ENCODE results near the gene RNF150. TPM values are rescaled to one million over a fixed set of nuclear protein-coding genes. Genes with fewer than 3 reads are reported as not detected.

The RNF150 gene
- total and polyA plus RNA-seq, 2 of the 8 experiments (the other 6 are each of a cell fraction or from before 2014, with no cell fraction given), result 3.4 to 4.8 TPM

DNA sequence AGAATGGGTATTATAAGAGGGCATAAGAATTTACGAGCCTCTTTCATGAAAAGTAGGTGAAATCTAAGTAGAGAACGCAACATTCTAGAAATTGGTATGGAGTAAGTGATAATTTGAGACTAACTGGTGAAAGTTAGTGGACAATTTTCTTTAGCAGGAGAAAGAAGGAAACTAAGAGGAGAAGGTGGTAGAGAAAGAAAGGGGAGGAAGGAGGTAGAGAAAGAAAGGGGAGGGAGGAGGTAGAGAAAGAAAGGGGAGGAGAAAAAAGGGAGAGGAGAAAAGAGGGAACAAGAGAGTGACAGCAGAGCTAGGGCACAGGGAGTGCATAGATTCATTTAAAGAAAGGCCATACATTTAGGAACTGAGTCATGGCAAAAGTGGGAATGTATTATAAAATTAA, 94.1 kb downstream of the RNF150 start:
- Histone ChIP-seq H4K5ac (ENCODE audit: insufficient read length, low read depth, low read length) (no peak overlapping the region), H3K23me2 (ENCODE audit: low read depth, low read length) (no peaks in the 10 kb centered on the region), H3K18ac (ENCODE audit: extremely low read depth, low read length) (no peak overlapping the region), H3K4me3 (ENCODE audit: extremely low read depth in 1 of 4, insufficient read depth in 2 of 4, low read depth in 3 of 4, low read length in 4 of 4) (no peak overlapping the region), H2BK5ac (ENCODE audit: low read depth, low read length) (no peak overlapping the region), H3K9me3 (ENCODE audit: insufficient read depth in 2 of 2, low read depth in 1 of 2, low read length in 1 of 2) (no peaks in the 10 kb centered on the region), H3K27ac (ENCODE audit: low read depth, low read length) (no peak overlapping the region), H3K56ac (replicated peaks; ENCODE audit: insufficient read length, low read depth, low read length) (no peak overlapping the region), H3K79me2 (ENCODE audit: control insufficient read depth in 1 of 2, insufficient read depth in 2 of 2, low read length in 2 of 2) (no peaks in the 10 kb centered on the region), H2AFZ (ENCODE audit: low read length) (no peak overlapping the region), H2BK120ac (replicated peaks; ENCODE audit: low read depth, low read length) (no peak overlapping the region), H2BK15ac (ENCODE audit: low read length) (no peak overlapping the region), H3K9ac (replicated peaks in 1 of 4; ENCODE audit: extremely low read depth in 1 of 4, low read depth in 3 of 4, low read length in 3 of 4) (no peak overlapping the region), H2BK12ac (ENCODE audit: low read depth, low read length) (no peak overlapping the region), H3K36me3 (ENCODE audit: control insufficient read depth in 2 of 4, insufficient read depth in 4 of 4, low read length in 3 of 4) (no peaks in the 10 kb centered on the region), H2AK5ac (ENCODE audit: low read depth, low read length) (no peak overlapping the region), H4K8ac (ENCODE audit: extremely low read depth, insufficient read depth, low read length) (no peak overlapping the region), H3K4me1 (replicated peaks in 1 of 4; ENCODE audit: control insufficient read depth in 3 of 4, insufficient read depth in 4 of 4, low read length in 3 of 4) (no peaks in the 10 kb centered on the region), H3K4ac (replicated peaks; ENCODE audit: insufficient read length, low read depth, low read length) (no peak overlapping the region), H4K91ac (replicated peaks; ENCODE audit: insufficient read length, low read length) (no peak overlapping the region), H2BK20ac (ENCODE audit: low read length) (no peak overlapping the region), H4K20me1 (replicated peaks in 1 of 2; ENCODE audit: control insufficient read depth in 1 of 2, insufficient read depth in 2 of 2, low read length in 2 of 2) (no peaks in the 10 kb centered on the region), H3K4me2 (ENCODE audit: insufficient read depth in 1 of 2, low read depth in 2 of 2, low read length in 2 of 2) (no peak overlapping the region), H3K27me3 (replicated peaks in 1 of 4; ENCODE audit: control insufficient read depth in 3 of 4, extremely low read depth in 1 of 4, insufficient read depth in 3 of 4, low read length in 3 of 4) (no peaks in the 10 kb centered on the region), H3K79me1 (ENCODE audit: low read depth, low read length) (no peaks in the 10 kb centered on the region), H3K14ac (ENCODE audit: insufficient read length) (no peak overlapping the region), H3K23ac (ENCODE audit: insufficient read length) (no peak overlapping the region)
- CTCF ChIA-PET (ENCODE audit: partially characterized antibody), result no interaction called here
- no peak for FAIRE-seq
- WGBS, 2 experiments (ENCODE audit: extremely low coverage in 1 of 2, insufficient coverage in 1 of 2, insufficient read length in 1 of 2, insufficient replicate concordance in 2 of 2, low coverage in 1 of 2, low lambda C conversion rate in 2 of 2, missing lambda C conversion rate in 1 of 2), result 93% methylated on average over 2 of the region's 2 CpGs; no CpG with 5 or more reads in 1 of the 2 experiments
- no peak for DNase-seq (ENCODE audit: low read depth in 1 of 2, low spot score in 2 of 2)
- POLR2A ChIA-PET (ENCODE audit: partially characterized antibody), result no interaction called here
- TF ChIP-seq TAF7 (optimal IDR thresholded peaks at IDR 0.05; ENCODE audit: borderline replicate concordance, low read depth, low read length), result no peak
- no peak for TF ChIP-seq RXRA (IDR thresholded peaks at IDR 0.05; ENCODE audit: insufficient read depth, low read depth, low read length)
- no peak for TF ChIP-seq JUND (IDR thresholded peaks at IDR 0.05; ENCODE audit: low read length)
- no peak for TF ChIP-seq MAFK (IDR thresholded peaks at IDR 0.05; ENCODE audit: low read depth, low read length)
- TF ChIP-seq TBP (IDR thresholded peaks at IDR 0.05; ENCODE audit: low read depth, low read length), result no peak
- no peak for TF ChIP-seq KDM4A (IDR thresholded peaks at IDR 0.05; ENCODE audit: low read depth, low read length, severe bottlenecking)
- no peak for TF ChIP-seq BACH1 (IDR thresholded peaks at IDR 0.05; ENCODE audit: low read length)
- TF ChIP-seq TEAD4 (IDR thresholded peaks at IDR 0.05; ENCODE audit: low read depth, low read length), result no peak
- TF ChIP-seq NRF1 (IDR thresholded peaks at IDR 0.05; ENCODE audit: low read depth, low read length), result no peak
- no peak for TF ChIP-seq TCF12 (IDR thresholded peaks at IDR 0.05; ENCODE audit: low read depth, low read length)
- TF ChIP-seq EZH2 (IDR thresholded peaks at IDR 0.05; ENCODE audit: low read depth, low read length, severe bottlenecking), result no peak
- TF ChIP-seq, protein P1, sequence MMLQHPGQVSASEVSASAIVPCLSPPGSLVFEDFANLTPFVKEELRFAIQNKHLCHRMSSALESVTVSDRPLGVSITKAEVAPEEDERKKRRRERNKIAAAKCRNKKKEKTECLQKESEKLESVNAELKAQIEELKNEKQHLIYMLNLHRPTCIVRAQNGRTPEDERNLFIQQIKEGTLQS (IDR thresholded peaks at IDR 0.05; ENCODE audit: insufficient read depth, low read depth, low read length), result no peak
- TF ChIP-seq PHF8 (conservative IDR thresholded peaks at IDR 0.05; ENCODE audit: low read depth, low read length), result no peak

All from H1 (cell line).